OCI-LY7 (cell line): Measurements from ENCODE around the gene GRIA1. TPM values are rescaled to one million over a fixed set of nuclear protein-coding genes. Genes with fewer than 3 reads are reported as not detected.
A peak's percentile ranks its signal among the peaks of the same experiment; 100 is the strongest.

Experiments
- BruUV-seq: library from RNA; stranded (reverse); fragments of 400-500 nt; replicated peaks from 2 replicates; lab custom pipeline; 2021; lab: Mats Ljungman, UMichigan
- CTCF ChIA-PET: fragments of 300-600 bp; sonication (Branson Sonifier 250); formaldehyde crosslinking; loops from one replicate; lab custom pipeline; 2022; ENCODE audit warnings: antibody characterized with exemption; ENCODE audit not compliant: unreplicated experiment; lab: Charles Lee
- POLR2A ChIA-PET: fragments of 300-600 bp; sonication (Branson Sonifier 250); formaldehyde crosslinking; loops from one replicate; lab custom pipeline; 2022; ENCODE audit warnings: antibody characterized with exemption; lab: Charles Lee
- DNase-seq: peaks from one replicate; pipeline ENCODE4 v3.0.0-alpha.2; 2015; ENCODE audit warnings: low spot score
- H2AFZ ChIP-seq: fragments of 200-600 bp; sonication (generic), shearing (Covaris generic); 2 replicates; pipeline ENCODE4 v1.6.1; 2014; ENCODE audit warnings: mild to moderate bottlenecking, antibody characterized with exemption, low read length, moderate library complexity
- H3K27ac ChIP-seq: fragments of 200-600 bp; sonication (generic); 2 replicates; pipeline ENCODE4 v1.5.1; 2014; ENCODE audit warnings: mixed run types, low read depth, mild to moderate bottlenecking, moderate library complexity, low read length, inconsistent platforms; ENCODE audit not compliant: poor library complexity, severe bottlenecking
- H3K36me3 ChIP-seq: fragments of 200-600 bp; sonication (generic); 2 replicates; pipeline ENCODE4 v1.6.1; 2014; ENCODE audit warnings: mild to moderate bottlenecking, antibody characterized with exemption, low read length, moderate library complexity, mixed read lengths; ENCODE audit not compliant: insufficient read depth
- H3K4me1 ChIP-seq: fragments of 200-600 bp; sonication (generic); 2 replicates; pipeline ENCODE4 v1.5.1; 2014; ENCODE audit warnings: mild to moderate bottlenecking, low read length; ENCODE audit not compliant: insufficient read depth, poor library complexity, severe bottlenecking
- H3K4me2 ChIP-seq: fragments of 200-600 bp; sonication (generic); 2 replicates; pipeline ENCODE4 v1.6.1; 2014; ENCODE audit warnings: mild to moderate bottlenecking, low read length
- H3K4me3 ChIP-seq: fragments of 200-600 bp; sonication (generic); 2 replicates; pipeline ENCODE4 v1.5.1; 2014; ENCODE audit warnings: mild to moderate bottlenecking, low read depth, low read length; ENCODE audit not compliant: poor library complexity, severe bottlenecking
- H3K79me2 ChIP-seq: fragments of 200-600 bp; sonication (generic); 2 replicates; pipeline ENCODE4 v1.6.1; 2016; ENCODE audit warnings: low read depth, mild to moderate bottlenecking, low read length, moderate library complexity, mixed read lengths; ENCODE audit not compliant: insufficient read depth
- H3K9me2 ChIP-seq: fragments of 200-600 bp; sonication (generic); 2 replicates; pipeline ENCODE4 v1.6.1; 2016; ENCODE audit warnings: mild to moderate bottlenecking, low read length, mixed read lengths; ENCODE audit not compliant: insufficient read depth
- H3K9me3 ChIP-seq: fragments of 200-600 bp; sonication (generic); 2 replicates; pipeline ENCODE4 v1.6.1; 2014; ENCODE audit warnings: mild to moderate bottlenecking, mixed run types, low read length, mixed read lengths
- H4K20me1 ChIP-seq: fragments of 200-600 bp; sonication (generic); 2 replicates; pipeline ENCODE4 v1.6.1; 2014; ENCODE audit warnings: mild to moderate bottlenecking, antibody characterized with exemption, low read length, moderate library complexity, mixed read lengths; ENCODE audit not compliant: insufficient read depth
- CTCF ChIP-seq: fragments of 200-600 bp; sonication (generic); conservative IDR thresholded peaks from 2 replicates; pipeline ENCODE4 v1.5.1; 2014; ENCODE audit warnings: mild to moderate bottlenecking, antibody characterized with exemption, low read length, moderate library complexity, mixed read lengths
- EZH2phosphoT487 ChIP-seq: fragments of 200-600 bp; sonication (generic); IDR thresholded peaks from 2 replicates; pipeline ENCODE4 v1.6.1; 2018; ENCODE audit warnings: low read depth, borderline replicate concordance, mild to moderate bottlenecking, mixed run types, antibody characterized with exemption, low read length, moderate library complexity, mixed read lengths
- intact Hi-C: fragments of 100-400 bp; cut with micrococcal nuclease; formaldehyde crosslinking; loops from one replicate; pipeline ENCODE4 v1.10.0; 2022; ENCODE audit not compliant: unreplicated experiment
- total RNA-seq, 2 experiments: library from RNA; depleted of rRNA in 1 of 2; stranded (reverse); fragments of >200 nt in 1 of 2; shearing (Covaris generic) in 1 of 2; gene quantifications; 2 replicates each; pipeline ENCODE4 v1.2.3, GENCODE V29; 2014 to 2022

The GRIA1 gene
- total RNA-seq, 2 experiments from 2014 or later: not detected

- POLR2A ChIA-PET: interaction anchor here (0.6 to 2.4 kb wide), 7 partner anchors 8 to 692 kb away, joined by 3 to 7 read pairs (median 4); no protein-coding TSS in a partner anchor
- Histone ChIP-seq H3K4me1 (peaks cover 17% of the 10 kb centered on the region), H4K20me1 (no peaks in the 10 kb centered on the region), H3K4me3 (no peak overlapping the region), H3K4me2 (no peak overlapping the region), H2AFZ (0 out of 2 replicates have a peak overlapping the region, but pooled peaks have one; percentile 6), H3K9me2 (no peaks in the 10 kb centered on the region), H3K36me3 (no peaks in the 10 kb centered on the region), H3K79me2 (no peaks in the 10 kb centered on the region), H3K27ac (no peak overlapping the region), H3K9me3 (no peaks in the 10 kb centered on the region)
- no TSS peak for BruUV-seq
- CTCF ChIA-PET: interaction anchor here (1.2 kb wide), 1 partner anchor 11 kb away, joined by 3 read pairs; no protein-coding TSS in a partner anchor
- DNase-seq: no peak
- no peak for TF ChIP-seq EZH2phosphoT487
- TF ChIP-seq CTCF: no peak
- intact Hi-C loops: no loop called here
These were observed 30.5 kb downstream of the GRIA1 start for GRCh38 chr5:153520952-153521351.

- Histone ChIP-seq H3K27ac (no peak overlapping the region), H3K4me1 (peaks cover under 1% of the 10 kb centered on the region), H3K4me2 (no peak overlapping the region), H4K20me1 (no peaks in the 10 kb centered on the region), H3K36me3 (no peaks in the 10 kb centered on the region), H3K4me3 (no peak overlapping the region), H2AFZ (no peak overlapping the region), H3K9me3 (no peaks in the 10 kb centered on the region), H3K9me2 (no peaks in the 10 kb centered on the region), H3K79me2 (no peaks in the 10 kb centered on the region)
- TF ChIP-seq EZH2phosphoT487: no peak
- TF ChIP-seq CTCF: no peak
- intact Hi-C loops: no loop called here
- ChIA-PET CTCF (no interaction called here), POLR2A (interaction anchor here (1.5 to 1.6 kb wide), 2 partner anchors 16 to 21 kb away, joined by 3 to 4 read pairs; no protein-coding TSS in a partner anchor)
- BruUV-seq: no TSS peak
- no peak for DNase-seq
These were observed 32.7 kb downstream of the GRIA1 start for GRCh38 chr5:153523211-153523610.

GRCh38 chr5:153523831-153524230 is 33.4 kb downstream of the GRIA1 start:
- TF ChIP-seq EZH2phosphoT487: no peak
- no peak for TF ChIP-seq CTCF
- Histone ChIP-seq H3K4me3 (no peak overlapping the region), H3K4me1 (no peaks in the 10 kb centered on the region), H3K36me3 (no peaks in the 10 kb centered on the region), H4K20me1 (no peaks in the 10 kb centered on the region), H3K27ac (no peak overlapping the region), H3K79me2 (no peaks in the 10 kb centered on the region), H3K4me2 (no peak overlapping the region), H3K9me2 (no peaks in the 10 kb centered on the region), H2AFZ (no peak overlapping the region), H3K9me3 (no peaks in the 10 kb centered on the region)
- ChIA-PET POLR2A (interaction anchor here (0.6 to 1.6 kb wide), 3 partner anchors 8 to 21 kb away, joined by 3 to 4 read pairs (median 3); no protein-coding TSS in a partner anchor), CTCF (no interaction called here)
- no peak for DNase-seq
- intact Hi-C loops: no loop called here
- BruUV-seq: no TSS peak
